Breast epithelium (tissue), 4 donors: ENCODE measurements around the gene EPDR1. TPM values are rescaled to one million over a fixed set of nuclear protein-coding genes. Genes with fewer than 3 reads are reported as not detected.
A peak's percentile ranks its signal among the peaks of the same experiment; 100 is the strongest.

Source experiments
- DNase-seq, 2 donors: peaks; one replicate each; pipeline ENCODE4 v3.0.0-alpha.2; 2019; ENCODE audit warnings: low spot score in 2 of 2
- H3K27ac ChIP-seq, 2 donors: fragments of 200-600 bp; sonication (generic) in 1 of 2; one replicate each; pipeline ENCODE4 v1.5.1; 2016 to 2019; ENCODE audit warnings: mild to moderate bottlenecking in 1 of 2
- H3K27me3 ChIP-seq, 2 donors: fragments of 200-600 bp; sonication (generic) in 1 of 2; one replicate each; pipeline versions ENCODE4 v1.5.1 to v1.6.0; 2017 to 2019; ENCODE audit warnings: control low read depth in 1 of 2, mild to moderate bottlenecking in 1 of 2
- H3K36me3 ChIP-seq: fragments of 200-600 bp; one replicate; pipeline ENCODE4 v1.5.1; 2019
- H3K4me1 ChIP-seq, 2 donors: fragments of 200-600 bp; sonication (generic); one replicate each; pipeline ENCODE4 v1.5.1; 2016 to 2019; ENCODE audit warnings: control low read depth in 1 of 2
- H3K4me3 ChIP-seq, 3 donors: fragments of 200-600 bp; sonication (generic); 1 replicate in 2 of 3; 2 replicates in 1 of 3; pipeline ENCODE4 v1.5.1; 2016 to 2019; ENCODE audit warnings: mild to moderate bottlenecking in 3 of 3, moderate library complexity in 2 of 3
- H3K9me3 ChIP-seq, 2 donors: fragments of 200-600 bp; sonication (generic) in 1 of 2; one replicate each; pipeline ENCODE4 v1.5.1; 2016 to 2019; ENCODE audit warnings: control low read depth in 1 of 2
- CTCF ChIP-seq, 3 donors: fragments of 450-650 bp; IDR thresholded peaks; one replicate each; pipeline ENCODE4 v1.5.1; 2016 to 2017; ENCODE audit warnings: antibody characterized with exemption in 3 of 3, mild to moderate bottlenecking in 3 of 3, moderate library complexity in 3 of 3
- POLR2A ChIP-seq: fragments of 450-650 bp; IDR thresholded peaks from one replicate; pipeline ENCODE4 v1.6.1; 2016; ENCODE audit warnings: antibody characterized with exemption, mild to moderate bottlenecking, moderate library complexity
- POLR2AphosphoS5 ChIP-seq, 3 donors: sonication (generic); formaldehyde crosslinking; IDR thresholded peaks; one replicate each; pipeline ENCODE4 v1.6.1; 2017; ENCODE audit warnings: antibody characterized with exemption in 3 of 3
- intact Hi-C: fragments of 100-400 bp; cut with DNase I; formaldehyde crosslinking; loops from one replicate; pipeline ENCODE4 v1.15.1; 2023; ENCODE audit warnings: low total_unique reads
- total RNA-seq, 3 donors: library from RNA; depleted of rRNA; stranded (reverse); fragments of >200 nt; gene quantifications; one replicate each; pipeline ENCODE4 v1.1.0, GENCODE V29; 2016

Gene EPDR1
- total RNA-seq, 3 donors from 2014 or later: 8.2 to 37.8 (median 13.1) TPM

- H3K27me3 ChIP-seq: no peaks in the 10 kb centered on the region
- TF ChIP-seq CTCF (IDR thresholded peaks at IDR 0.05): peak in 2 of 3 donors; percentile 41 to 60
- no peak for TF ChIP-seq POLR2AphosphoS5 (IDR thresholded peaks at IDR 0.05)
- H3K27ac ChIP-seq: peak overlapping the region in 1 of 2 donors; percentile 65
- no peaks in the 10 kb centered on the region for H3K4me1 ChIP-seq
- H3K36me3 ChIP-seq: no peaks in the 10 kb centered on the region
- DNase-seq: no peak
- no peak overlapping the region for H3K4me3 ChIP-seq
- no peaks in the 10 kb centered on the region for H3K9me3 ChIP-seq
- intact Hi-C loops: no loop called here
These were observed 19.1 kb upstream of the EPDR1 start for GRCh38 chr7:37901236-37901827.

- H3K4me1 ChIP-seq: no peaks in the 10 kb centered on the region
- intact Hi-C loops: no loop called here
- peak overlapping the region; percentile 30 to 65 for H3K27ac ChIP-seq
- DNase-seq: no peak
- H3K36me3 ChIP-seq: no peaks in the 10 kb centered on the region
- TF ChIP-seq POLR2AphosphoS5 (IDR thresholded peaks at IDR 0.05) (no peak), POLR2A (no peak), CTCF (IDR thresholded peaks at IDR 0.05) (no peak)
- H3K27me3 ChIP-seq: no peaks in the 10 kb centered on the region
- H3K9me3 ChIP-seq: no peaks in the 10 kb centered on the region
- no peak overlapping the region for H3K4me3 ChIP-seq
These were observed 18.4 kb upstream of the EPDR1 start for GRCh38 chr7:37901890-37902524.

- H3K4me3 ChIP-seq: no peak overlapping the region
- H3K36me3 ChIP-seq: no peaks in the 10 kb centered on the region
- H3K27me3 ChIP-seq: no peaks in the 10 kb centered on the region
- H3K9me3 ChIP-seq: no peaks in the 10 kb centered on the region
- intact Hi-C loops: no loop called here
- no peak overlapping the region for H3K27ac ChIP-seq
- TF ChIP-seq POLR2AphosphoS5 (IDR thresholded peaks at IDR 0.05): no peak
- no peak for TF ChIP-seq POLR2A
- TF ChIP-seq CTCF (IDR thresholded peaks at IDR 0.05): no peak
- H3K4me1 ChIP-seq: no peaks in the 10 kb centered on the region
- no peak for DNase-seq
These were observed 12.1 kb upstream of the EPDR1 start for GRCh38 chr7:37908221-37908788.

- Histone ChIP-seq H3K4me3 (no peak overlapping the region), H3K36me3 (no peaks in the 10 kb centered on the region), H3K27ac (no peak overlapping the region), H3K9me3 (no peaks in the 10 kb centered on the region), H3K27me3 (peaks cover 0 to 12% of the 10 kb centered on the region in 2 donors), H3K4me1 (no peaks in the 10 kb centered on the region)
- no peak for DNase-seq
- intact Hi-C loops: no loop called here
- no peak for TF ChIP-seq CTCF (IDR thresholded peaks at IDR 0.05)
- TF ChIP-seq POLR2A: no peak
- TF ChIP-seq POLR2AphosphoS5 (IDR thresholded peaks at IDR 0.05): no peak
These were observed 7.7 kb upstream of the EPDR1 start for GRCh38 chr7:37912756-37913155.

- H3K27me3 ChIP-seq: peaks cover 0 to 12% of the 10 kb centered on the region in 2 donors
- intact Hi-C loops: no loop called here
- H3K36me3 ChIP-seq: no peaks in the 10 kb centered on the region
- peak overlapping the region in 2 of 3 donors; percentile 51 to 64 for H3K4me3 ChIP-seq
- TF ChIP-seq POLR2A: no peak
- no peaks in the 10 kb centered on the region for H3K4me1 ChIP-seq
- DNase-seq: no peak
- no peak overlapping the region for H3K27ac ChIP-seq
- H3K9me3 ChIP-seq: no peaks in the 10 kb centered on the region
These were observed 5.0 kb upstream of the EPDR1 start for GRCh38 chr7:37915438-37915837.
